Lower leg skin (tissue), 3 donors: Measurements from ENCODE around the gene BEND5.

Source experiments
- POLR2A ChIP-seq, 2 donors: fragments of 450-650 bp; IDR thresholded peaks; one replicate each; pipeline ENCODE4 v1.6.1; 2016 to 2017; ENCODE audit warnings: antibody characterized with exemption in 2 of 2, mild to moderate bottlenecking in 1 of 2, moderate library complexity in 1 of 2
- TF ChIP-seq, protein P1 (sequence below), 3 donors: fragments of 450-650 bp; IDR thresholded peaks; one replicate each; pipeline ENCODE4 v1.5.1; 2016; ENCODE audit warnings: antibody characterized with exemption in 3 of 3, mild to moderate bottlenecking in 3 of 3, moderate library complexity in 2 of 3

DNA sequence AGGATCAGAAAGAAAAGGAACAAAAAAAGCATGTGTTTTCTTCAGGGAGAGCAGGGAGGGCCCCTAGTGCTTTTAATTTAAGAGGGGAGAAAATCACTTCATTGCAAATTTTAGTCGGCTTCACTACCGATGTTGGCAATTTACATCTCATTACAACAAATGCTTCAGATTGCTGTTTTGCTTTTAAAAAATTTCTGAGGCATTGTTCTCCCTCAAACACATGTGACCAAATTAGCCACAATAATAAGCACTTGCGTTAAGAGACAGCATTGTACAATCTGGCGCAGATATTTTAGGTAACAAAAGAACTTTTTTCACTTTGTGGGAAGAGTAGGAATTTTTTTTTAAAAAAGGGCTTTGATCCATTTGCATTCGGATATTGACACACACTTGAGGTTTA is 29.8 kb downstream of the BEND5 start:
- TF ChIP-seq, protein P1, sequence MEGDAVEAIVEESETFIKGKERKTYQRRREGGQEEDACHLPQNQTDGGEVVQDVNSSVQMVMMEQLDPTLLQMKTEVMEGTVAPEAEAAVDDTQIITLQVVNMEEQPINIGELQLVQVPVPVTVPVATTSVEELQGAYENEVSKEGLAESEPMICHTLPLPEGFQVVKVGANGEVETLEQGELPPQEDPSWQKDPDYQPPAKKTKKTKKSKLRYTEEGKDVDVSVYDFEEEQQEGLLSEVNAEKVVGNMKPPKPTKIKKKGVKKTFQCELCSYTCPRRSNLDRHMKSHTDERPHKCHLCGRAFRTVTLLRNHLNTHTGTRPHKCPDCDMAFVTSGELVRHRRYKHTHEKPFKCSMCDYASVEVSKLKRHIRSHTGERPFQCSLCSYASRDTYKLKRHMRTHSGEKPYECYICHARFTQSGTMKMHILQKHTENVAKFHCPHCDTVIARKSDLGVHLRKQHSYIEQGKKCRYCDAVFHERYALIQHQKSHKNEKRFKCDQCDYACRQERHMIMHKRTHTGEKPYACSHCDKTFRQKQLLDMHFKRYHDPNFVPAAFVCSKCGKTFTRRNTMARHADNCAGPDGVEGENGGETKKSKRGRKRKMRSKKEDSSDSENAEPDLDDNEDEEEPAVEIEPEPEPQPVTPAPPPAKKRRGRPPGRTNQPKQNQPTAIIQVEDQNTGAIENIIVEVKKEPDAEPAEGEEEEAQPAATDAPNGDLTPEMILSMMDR (IDR thresholded peaks at IDR 0.05) = no peak
- no peak for TF ChIP-seq POLR2A (IDR thresholded peaks at IDR 0.05)
